HG03460 (cell line): ENCODE results near the gene RALB.

Experiments
- ATAC-seq: cut with Tn5 transposase; IDR thresholded peaks from one replicate; pipeline ENCODE4 v1.9.1; 2021; ENCODE audit not compliant: unreplicated experiment

Gene RALB

GRCh38 chr2:120330946-120331822, 78.5 kb downstream of the RALB start:
- no peak for ATAC-seq

GRCh38 chr2:120331903-120332302, 79.3 kb downstream of the RALB start:
- no peak for ATAC-seq

- ATAC-seq = no peak
These were observed 79.7 kb downstream of the RALB start for GRCh38 chr2:120332384-120332783.

- no peak for ATAC-seq
These were observed 81.4 kb downstream of the RALB start for GRCh38 chr2:120334068-120334467.

- ATAC-seq = no peak
These were observed 84.1 kb downstream of the RALB start for GRCh38 chr2:120336749-120337148.

- no peak for ATAC-seq
These were observed 85.4 kb downstream of the RALB start for GRCh38 chr2:120338015-120338414.

- no peak for ATAC-seq
These were observed 89.3 kb downstream of the RALB start for GRCh38 chr2:120341977-120342376.

GRCh38 chr2:120342446-120342845, 89.8 kb downstream of the RALB start:
- no peak for ATAC-seq

- no peak for ATAC-seq
These were observed 90.4 kb downstream of the RALB start for GRCh38 chr2:120343100-120343432.

GRCh38 chr2:120343433-120344105, 90.9 kb downstream of the RALB start:
- no peak for ATAC-seq
